ENCODE measurements around the gene ANXA2R.

ANXA2R gene

DNA sequence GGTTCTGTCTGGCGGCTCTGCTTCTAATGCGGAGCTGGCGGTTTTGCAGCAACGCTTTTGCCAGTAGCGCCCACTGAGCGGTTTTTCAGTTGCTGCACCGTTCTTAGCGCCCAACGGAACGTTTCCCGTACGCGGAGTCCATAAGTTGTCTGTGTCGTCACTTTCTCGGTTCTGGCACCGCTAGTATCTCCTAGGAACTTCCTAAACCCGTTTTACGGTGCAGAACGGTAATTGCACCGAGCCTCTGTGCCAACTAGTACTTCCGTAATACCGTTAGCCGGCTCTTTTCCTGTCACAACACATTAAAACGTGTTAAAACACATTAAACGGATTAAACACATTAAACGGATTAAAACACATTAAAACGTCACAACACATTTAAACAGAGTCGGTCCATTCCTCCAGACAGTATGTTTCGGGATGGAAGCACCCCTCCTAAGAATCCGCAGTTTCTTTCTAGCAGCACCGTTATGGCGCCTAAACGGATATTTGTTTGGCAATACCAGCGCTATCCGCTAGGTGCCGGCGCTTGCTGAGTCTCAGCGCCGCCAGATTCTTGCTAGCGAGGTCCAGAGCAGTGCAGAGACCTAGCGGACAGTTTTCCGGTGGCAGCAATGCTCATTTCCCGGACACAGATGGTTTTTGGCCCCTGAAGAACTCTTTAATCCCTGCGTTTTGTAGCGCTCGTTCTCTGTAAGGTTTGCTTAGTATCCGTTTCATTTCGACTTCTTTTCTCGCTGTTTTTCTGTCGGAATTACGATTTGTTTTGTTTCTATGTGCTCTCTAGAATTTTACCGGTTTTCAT lies 45.4 kb downstream of the ANXA2R start:
- DNase-seq, result peak; percentile 82

GRCh38 chr5:42994246-42994554 lies 45.9 kb downstream of the ANXA2R start:
- DNase-seq, result no peak

DNA sequence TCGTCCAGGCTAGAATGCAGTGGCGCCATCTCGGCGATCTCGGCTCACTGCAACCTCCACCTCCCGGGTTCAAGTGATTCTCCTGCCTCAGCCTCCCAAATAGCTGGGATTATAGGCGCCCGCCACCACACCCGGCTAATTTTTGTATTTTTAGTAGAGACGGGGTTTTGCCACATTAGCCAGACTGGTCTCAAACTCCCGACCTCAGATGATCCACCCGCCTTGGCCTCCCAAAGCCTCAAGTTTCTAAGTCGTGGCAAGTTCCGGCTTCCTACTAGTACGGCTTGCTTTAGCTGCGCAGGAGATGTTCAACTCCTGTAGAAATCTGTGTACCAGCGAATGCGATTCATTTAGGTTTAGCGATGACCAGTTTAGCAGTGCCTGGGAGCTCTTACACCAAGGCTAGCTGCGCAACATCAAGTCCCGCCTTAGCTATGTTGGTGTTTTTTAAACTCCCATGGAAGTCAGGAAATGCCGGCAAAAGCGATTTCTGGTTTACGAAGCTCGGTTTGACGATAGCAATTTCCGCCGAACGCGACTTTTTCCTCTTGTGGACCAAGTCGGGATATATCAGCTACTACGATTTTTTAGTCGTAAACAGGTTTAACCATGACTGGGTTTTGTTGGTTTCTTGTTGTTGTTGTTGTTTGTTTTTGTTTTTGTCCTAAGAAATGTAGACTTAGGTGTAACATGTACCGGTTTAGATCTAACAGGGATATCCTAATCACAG lies 46.4 kb downstream of the ANXA2R start:
- DNase-seq, result peak; percentile 53

DNA sequence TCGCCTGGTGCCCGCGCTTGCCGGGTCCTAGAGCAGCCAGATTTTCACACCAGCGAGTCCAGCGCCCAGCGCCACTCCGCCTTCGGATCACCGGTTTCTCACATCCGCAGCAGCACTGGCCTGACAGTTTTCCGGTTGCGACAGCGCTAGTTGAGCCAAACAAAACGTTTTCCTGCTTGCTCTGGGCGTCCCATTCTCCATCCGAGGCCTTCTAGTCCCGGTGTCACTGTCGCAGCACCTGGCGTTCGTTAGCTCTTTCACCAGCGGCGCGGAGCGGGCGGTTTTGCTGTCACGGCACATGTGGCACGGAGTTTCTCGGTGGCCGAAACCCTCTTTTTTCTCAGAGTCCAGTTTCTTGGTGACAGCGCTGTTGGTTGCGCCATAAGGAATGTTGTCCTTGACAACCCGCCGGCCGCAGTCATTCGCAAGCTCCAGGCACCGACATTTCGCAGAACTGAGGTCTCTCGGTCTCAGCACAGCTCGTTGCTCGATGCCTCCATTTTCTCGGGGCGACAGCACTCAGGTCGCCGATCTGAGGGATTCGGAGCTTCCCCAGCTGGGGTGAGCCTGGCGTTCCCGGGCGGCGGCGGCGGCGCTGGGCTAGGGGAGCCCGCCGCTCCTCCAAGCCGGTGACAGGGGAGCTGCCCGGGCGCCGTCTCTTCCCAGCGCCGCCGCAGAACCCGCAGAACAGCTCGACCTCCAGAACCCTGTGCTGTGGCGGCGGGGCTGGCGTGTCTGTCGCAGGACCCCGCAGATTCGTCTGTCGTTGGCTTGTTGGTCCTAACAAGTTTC lies 47.8 kb downstream of the ANXA2R start:
- peak; percentile 72 for DNase-seq

- DNase-seq, result no peak
Observed at GRCh38 chr5:42991404-42992087, 48.6 kb downstream of the ANXA2R start.

- DNase-seq, result no peak
Observed at GRCh38 chr5:42990892-42991291, 49.2 kb downstream of the ANXA2R start.

Data from activated effector memory CD4-positive, alpha-beta T cell treated with Interleukin-2 at 50 U/mL for 16 hours (primary cell).